ENCODE measurements around the gene GPATCH1.

GPATCH1 gene

DNA sequence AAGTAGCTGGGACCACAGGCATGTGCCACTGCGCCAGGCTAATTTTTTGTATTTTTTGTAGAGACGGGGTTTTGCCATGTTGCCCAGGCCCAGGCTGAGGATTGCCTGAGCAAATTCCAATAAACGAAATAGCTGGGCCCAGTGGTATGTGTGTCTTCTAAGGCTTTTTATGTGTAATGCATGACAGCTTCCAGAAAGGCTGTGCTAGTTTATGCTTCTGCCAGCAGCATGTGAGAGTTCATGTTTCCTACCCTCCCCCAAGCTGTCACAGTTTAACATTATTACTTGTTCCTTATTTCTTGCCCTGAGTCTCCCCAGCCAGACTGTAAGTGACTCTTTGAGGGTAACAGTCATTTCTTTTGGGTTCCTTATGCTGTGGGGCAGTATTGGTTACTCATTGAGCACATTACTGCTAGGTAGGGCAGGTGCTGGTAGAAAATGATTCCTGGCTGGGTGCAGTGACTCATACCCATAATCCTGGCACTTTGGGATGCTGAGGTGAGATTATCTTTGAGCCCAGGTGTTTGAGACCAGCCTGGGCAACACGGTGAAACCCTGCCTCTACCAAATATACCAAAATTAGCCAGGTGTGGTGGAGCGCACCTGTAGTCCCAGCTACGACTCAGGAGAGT lies 13.6 kb downstream of the GPATCH1 start:
- TF ChIP-seq FOXP2 (optimal IDR thresholded peaks at IDR 0.05; ENCODE audit: borderline replicate concordance, extremely low read depth, extremely low read length, insufficient read depth) (no peak), TAF1 (IDR thresholded peaks at IDR 0.05; ENCODE audit: borderline replicate concordance, insufficient read depth, low read length) (no peak), POLR2AphosphoS5 (IDR thresholded peaks at IDR 0.05; ENCODE audit: low read depth, low read length) (no peak), SIN3A (IDR thresholded peaks at IDR 0.05; ENCODE audit: borderline replicate concordance, insufficient read depth, low read length) (no peak)
- TF ChIP-seq, protein P1, sequence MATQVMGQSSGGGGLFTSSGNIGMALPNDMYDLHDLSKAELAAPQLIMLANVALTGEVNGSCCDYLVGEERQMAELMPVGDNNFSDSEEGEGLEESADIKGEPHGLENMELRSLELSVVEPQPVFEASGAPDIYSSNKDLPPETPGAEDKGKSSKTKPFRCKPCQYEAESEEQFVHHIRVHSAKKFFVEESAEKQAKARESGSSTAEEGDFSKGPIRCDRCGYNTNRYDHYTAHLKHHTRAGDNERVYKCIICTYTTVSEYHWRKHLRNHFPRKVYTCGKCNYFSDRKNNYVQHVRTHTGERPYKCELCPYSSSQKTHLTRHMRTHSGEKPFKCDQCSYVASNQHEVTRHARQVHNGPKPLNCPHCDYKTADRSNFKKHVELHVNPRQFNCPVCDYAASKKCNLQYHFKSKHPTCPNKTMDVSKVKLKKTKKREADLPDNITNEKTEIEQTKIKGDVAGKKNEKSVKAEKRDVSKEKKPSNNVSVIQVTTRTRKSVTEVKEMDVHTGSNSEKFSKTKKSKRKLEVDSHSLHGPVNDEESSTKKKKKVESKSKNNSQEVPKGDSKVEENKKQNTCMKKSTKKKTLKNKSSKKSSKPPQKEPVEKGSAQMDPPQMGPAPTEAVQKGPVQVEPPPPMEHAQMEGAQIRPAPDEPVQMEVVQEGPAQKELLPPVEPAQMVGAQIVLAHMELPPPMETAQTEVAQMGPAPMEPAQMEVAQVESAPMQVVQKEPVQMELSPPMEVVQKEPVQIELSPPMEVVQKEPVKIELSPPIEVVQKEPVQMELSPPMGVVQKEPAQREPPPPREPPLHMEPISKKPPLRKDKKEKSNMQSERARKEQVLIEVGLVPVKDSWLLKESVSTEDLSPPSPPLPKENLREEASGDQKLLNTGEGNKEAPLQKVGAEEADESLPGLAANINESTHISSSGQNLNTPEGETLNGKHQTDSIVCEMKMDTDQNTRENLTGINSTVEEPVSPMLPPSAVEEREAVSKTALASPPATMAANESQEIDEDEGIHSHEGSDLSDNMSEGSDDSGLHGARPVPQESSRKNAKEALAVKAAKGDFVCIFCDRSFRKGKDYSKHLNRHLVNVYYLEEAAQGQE (IDR thresholded peaks at IDR 0.05; ENCODE audit: insufficient read depth in 1 of 2, low read depth in 2 of 2, low read length in 2 of 2) = no peak

DNA sequence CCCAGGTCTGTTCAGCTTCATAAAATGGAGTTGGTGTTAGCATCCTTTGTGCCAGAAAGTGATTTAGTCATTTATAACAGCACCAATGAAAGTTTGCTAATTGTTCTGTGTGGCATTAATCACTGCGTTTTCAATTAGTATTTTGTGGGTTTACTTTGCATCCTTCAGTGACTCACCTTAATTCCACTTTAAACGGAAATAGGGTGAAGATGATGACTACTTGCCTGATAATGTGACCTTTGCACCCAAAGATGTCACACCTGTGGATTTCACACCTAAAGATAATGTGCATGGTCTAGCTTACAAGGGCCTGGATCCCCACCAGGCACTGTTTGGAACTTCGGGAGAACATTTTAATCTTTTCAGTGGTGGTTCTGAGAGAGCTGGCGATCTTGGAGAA lies 15.0 kb downstream of the GPATCH1 start:
- no peak for TF ChIP-seq FOXP2 (optimal IDR thresholded peaks at IDR 0.05; ENCODE audit: borderline replicate concordance, extremely low read depth, extremely low read length, insufficient read depth)
- TF ChIP-seq, protein P1 (IDR thresholded peaks at IDR 0.05; ENCODE audit: insufficient read depth in 1 of 2, low read depth in 2 of 2, low read length in 2 of 2) = no peak
- no peak for TF ChIP-seq TAF1 (IDR thresholded peaks at IDR 0.05; ENCODE audit: borderline replicate concordance, insufficient read depth, low read length)
- no peak for TF ChIP-seq POLR2AphosphoS5 (IDR thresholded peaks at IDR 0.05; ENCODE audit: low read depth, low read length)
- no peak for TF ChIP-seq SIN3A (IDR thresholded peaks at IDR 0.05; ENCODE audit: borderline replicate concordance, insufficient read depth, low read length)

DNA sequence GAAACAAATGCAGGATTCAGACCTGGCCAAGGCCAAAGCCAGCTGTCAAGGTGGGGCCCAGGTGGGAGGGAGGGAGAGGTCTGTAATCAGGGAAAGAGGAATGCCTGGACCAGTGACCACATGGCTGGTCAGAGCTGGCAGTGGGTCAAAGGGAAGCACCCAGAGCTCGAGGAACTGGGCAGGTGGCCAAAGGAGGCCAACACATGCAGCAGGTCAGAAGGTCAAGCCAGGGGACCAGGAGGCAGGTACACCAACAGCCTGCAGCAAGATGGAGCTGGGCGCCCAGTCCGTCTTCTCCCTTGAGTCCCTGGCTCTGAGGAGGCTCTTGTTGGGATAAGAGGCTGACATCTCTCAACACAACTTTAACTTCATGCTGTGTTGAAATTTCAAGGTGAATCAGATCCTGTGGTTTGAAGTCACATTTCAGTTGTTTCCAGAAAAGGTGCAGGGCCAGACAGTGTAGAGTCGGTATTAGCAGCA lies 17.1 kb downstream of the GPATCH1 start:
- TF ChIP-seq SIN3A (IDR thresholded peaks at IDR 0.05; ENCODE audit: borderline replicate concordance, insufficient read depth, low read length) (no peak), TAF1 (IDR thresholded peaks at IDR 0.05; ENCODE audit: borderline replicate concordance, insufficient read depth, low read length) (no peak), FOXP2 (optimal IDR thresholded peaks at IDR 0.05; ENCODE audit: borderline replicate concordance, extremely low read depth, extremely low read length, insufficient read depth) (no peak), POLR2AphosphoS5 (IDR thresholded peaks at IDR 0.05; ENCODE audit: low read depth, low read length) (no peak)
- TF ChIP-seq, protein P1 (IDR thresholded peaks at IDR 0.05; ENCODE audit: insufficient read depth in 1 of 2, low read depth in 2 of 2, low read length in 2 of 2) = no peak

DNA sequence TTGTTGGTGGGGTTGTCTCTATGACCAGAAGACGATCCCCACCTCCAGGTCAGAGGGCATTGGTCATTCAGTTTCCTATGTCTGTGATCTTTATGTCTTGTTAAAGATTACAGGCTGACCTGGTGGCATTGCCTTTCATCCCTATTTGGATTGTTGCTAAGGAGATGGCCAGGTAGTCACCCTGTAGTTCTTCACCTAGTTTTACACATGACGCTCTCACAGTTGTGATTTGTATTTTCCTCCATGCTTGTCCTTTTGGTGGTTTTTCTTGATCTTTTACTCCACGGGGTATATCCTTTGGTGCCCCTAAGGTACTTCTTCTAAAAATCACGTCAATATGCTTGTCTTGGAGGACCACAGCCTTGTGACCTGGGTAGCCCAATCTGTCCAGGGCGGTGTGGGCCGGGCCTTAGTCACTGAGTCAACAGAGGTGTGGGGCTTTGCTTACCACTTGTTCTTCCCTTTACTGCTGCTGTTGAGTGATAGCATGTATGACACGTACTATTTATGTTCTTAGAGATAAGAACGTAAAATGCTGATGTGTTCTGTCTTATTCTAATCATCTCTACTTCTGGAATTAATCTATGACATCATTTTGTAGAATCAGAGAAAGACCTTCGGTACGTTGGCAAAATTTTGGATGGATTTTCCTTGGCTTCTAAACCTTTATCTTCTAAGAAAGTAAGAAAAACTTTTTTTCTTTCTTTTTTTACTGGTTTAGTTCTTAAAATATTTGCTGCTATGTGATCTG lies 20.1 kb downstream of the GPATCH1 start:
- TF ChIP-seq POLR2AphosphoS5 (IDR thresholded peaks at IDR 0.05; ENCODE audit: low read depth, low read length) (no peak), SIN3A (IDR thresholded peaks at IDR 0.05; ENCODE audit: borderline replicate concordance, insufficient read depth, low read length) (no peak), TAF1 (IDR thresholded peaks at IDR 0.05; ENCODE audit: borderline replicate concordance, insufficient read depth, low read length) (no peak), FOXP2 (optimal IDR thresholded peaks at IDR 0.05; ENCODE audit: borderline replicate concordance, extremely low read depth, extremely low read length, insufficient read depth) (no peak)

DNA sequence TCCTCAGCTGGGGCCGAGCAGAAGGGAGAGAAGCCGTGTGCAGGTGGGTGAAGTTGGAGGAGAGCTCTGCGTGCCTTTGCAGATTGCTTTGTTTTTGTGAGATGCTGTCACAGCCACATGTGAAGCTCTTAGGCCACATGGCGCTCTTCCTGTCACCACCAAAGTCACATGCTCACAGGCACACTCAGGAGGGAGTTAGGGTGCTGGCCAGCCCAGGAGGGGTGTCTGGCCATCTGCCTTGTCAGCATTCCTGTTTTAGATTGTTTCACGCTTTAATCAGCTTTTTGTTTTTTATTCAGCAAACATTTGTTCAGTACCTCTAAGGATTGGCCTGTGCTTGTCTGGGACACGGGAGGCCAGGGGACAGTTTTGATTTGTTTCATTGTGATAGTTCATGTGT lies 21.9 kb downstream of the GPATCH1 start:
- TF ChIP-seq FOXP2 (optimal IDR thresholded peaks at IDR 0.05; ENCODE audit: borderline replicate concordance, extremely low read depth, extremely low read length, insufficient read depth) = no peak
- no peak for TF ChIP-seq POLR2AphosphoS5 (IDR thresholded peaks at IDR 0.05; ENCODE audit: low read depth, low read length)
- TF ChIP-seq, protein P1 (IDR thresholded peaks at IDR 0.05; ENCODE audit: insufficient read depth in 1 of 2, low read depth in 2 of 2, low read length in 2 of 2) = no peak
- TF ChIP-seq TAF1 (IDR thresholded peaks at IDR 0.05; ENCODE audit: borderline replicate concordance, insufficient read depth, low read length) = no peak
- TF ChIP-seq SIN3A (IDR thresholded peaks at IDR 0.05; ENCODE audit: borderline replicate concordance, insufficient read depth, low read length) = no peak
